CD4-positive, CD25-positive, alpha-beta regulatory T cell (primary cell): ENCODE measurements around the gene ARHGAP6. TPM values are rescaled to one million over a fixed set of nuclear protein-coding genes. Genes with fewer than 3 reads are reported as not detected.
"Not testable (repeated sequence)": the region's sequence is repeated elsewhere in the genome, so short reads cannot be mapped to it uniquely, and the experiment has no call there.

Experiments
- ATAC-seq, 2 donors: fragments of 150-1000 bp; cut with Tn5 transposase; one replicate each; pipeline ENCODE4 v1.10.0; 2021; ENCODE audit warnings: low read depth in 2 of 2, moderate number of reproducible peaks in 2 of 2, moderate library complexity in 1 of 2
- DNase-seq, 3 donors: peaks; one replicate each; pipeline versions ENCODE4 v3.0.0 to v3.0.0-alpha.2; 2012 to 2022; ENCODE audit warnings: mixed read lengths in 1 of 3
- H3K27ac ChIP-seq: one replicate; pipeline ENCODE4 v1.7.0; 2013; ENCODE audit warnings: mild to moderate bottlenecking, low read length; ENCODE audit not compliant: insufficient read depth, poor library complexity, severe bottlenecking
- H3K27me3 ChIP-seq: one replicate; pipeline ENCODE4 v1.7.0; 2013; ENCODE audit warnings: low read length; ENCODE audit not compliant: control insufficient read depth, insufficient read depth
- H3K36me3 ChIP-seq: one replicate; pipeline ENCODE4 v1.7.0; 2013; ENCODE audit warnings: mild to moderate bottlenecking, low read length, moderate library complexity; ENCODE audit not compliant: control insufficient read depth, insufficient read depth
- H3K4me1 ChIP-seq: 2 replicates; pipeline ENCODE4 v1.7.0; 2013; ENCODE audit warnings: mild to moderate bottlenecking, low read length; ENCODE audit not compliant: insufficient read depth, control insufficient read depth, poor library complexity, severe bottlenecking
- H3K4me3 ChIP-seq: one replicate; pipeline ENCODE4 v1.7.0; 2013; ENCODE audit warnings: low read depth, mild to moderate bottlenecking, low read length, moderate library complexity
- H3K9me3 ChIP-seq, 2 experiments: 1 replicate in 1 of 2; 2 replicates in 1 of 2; pipeline ENCODE4 v1.7.0; 2013; ENCODE audit warnings: low read length in 2 of 2, mild to moderate bottlenecking in 1 of 2, moderate library complexity in 1 of 2; ENCODE audit not compliant: control insufficient read depth in 2 of 2
- H3K27ac Mint-ChIP-seq, 3 donors: one replicate each; pipeline ENCODE4 v1.8.0; 2020 to 2022; ENCODE audit warnings: mild to moderate bottlenecking in 3 of 3, mixed read lengths in 3 of 3, moderate library complexity in 2 of 3
- H3K27me3 Mint-ChIP-seq: one replicate; pipeline ENCODE4 v1.8.0; 2022; ENCODE audit warnings: mild to moderate bottlenecking, mixed read lengths
- H3K36me3 Mint-ChIP-seq: one replicate; pipeline ENCODE4 v1.8.0; 2020; ENCODE audit warnings: mixed read lengths
- H3K4me1 Mint-ChIP-seq, 4 donors: one replicate each; pipeline ENCODE4 v1.8.0; 2020 to 2022; ENCODE audit warnings: mixed read lengths in 4 of 4, mild to moderate bottlenecking in 1 of 4
- H3K4me3 Mint-ChIP-seq, 4 donors: one replicate each; pipeline ENCODE4 v1.8.0; 2020 to 2022; ENCODE audit warnings: mild to moderate bottlenecking in 4 of 4, mixed read lengths in 4 of 4, moderate library complexity in 3 of 4
- H3K9me3 Mint-ChIP-seq, 7 donors: one replicate each; pipeline ENCODE4 v1.8.0; 2020 to 2022; ENCODE audit warnings: mixed read lengths in 7 of 7, mild to moderate bottlenecking in 3 of 7, moderate library complexity in 2 of 7
- polyA plus RNA-seq, 4 donors: library from polyadenylated mRNA; unstranded; fragments of 300-500 nt; fragmentation: Illumina TruSeq; gene quantifications; one replicate each; pipeline ENCODE4 v1.2.3, GENCODE V29; 2021
- total RNA-seq: library from RNA; stranded (reverse); gene quantifications from one replicate; pipeline ENCODE4 v1.2.3, GENCODE V29; 2022

Gene ARHGAP6
- total and polyA plus RNA-seq, 5 donors from 2014 or later = 1.8 TPM; not detected in 4

DNA sequence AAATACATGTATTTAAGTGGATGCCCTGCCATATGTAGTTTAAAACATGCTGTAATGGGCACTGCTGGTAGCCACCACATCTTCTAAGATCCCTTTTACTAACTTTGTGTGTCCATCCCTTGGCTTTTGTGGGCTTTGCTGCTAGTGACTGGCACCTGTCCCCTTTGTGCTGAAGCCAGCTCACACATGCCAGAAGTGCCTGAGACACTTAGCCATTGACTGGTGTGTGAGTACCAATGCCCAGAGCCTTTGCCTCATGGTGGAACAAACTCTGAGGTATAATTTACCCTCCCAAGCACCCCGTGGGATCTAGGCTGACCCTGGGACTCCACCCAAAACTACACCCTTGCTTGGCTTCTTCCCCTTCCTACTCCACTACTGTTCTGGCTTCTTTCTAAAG is 33.0 kb downstream of the ARHGAP6 start:
- Mint-ChIP-seq H3K36me3 (no peaks in the 10 kb centered on the region), H3K4me3 (no peak overlapping the region), H3K4me1 (no peaks in the 10 kb centered on the region), H3K27me3 (peaks cover 5% of the 10 kb centered on the region), H3K9me3 (peaks cover 0 to 1% (median 0%) of the 10 kb centered on the region in 7 donors), H3K27ac (no peak overlapping the region)
- Histone ChIP-seq H3K4me1 (no peaks in the 10 kb centered on the region), H3K4me3 (no peak overlapping the region), H3K27me3 (no peaks in the 10 kb centered on the region), H3K9me3 (no peaks in the 10 kb centered on the region), H3K36me3 (no peaks in the 10 kb centered on the region), H3K27ac (no peak overlapping the region)
- DNase-seq (no peak), ATAC-seq (no peak)

DNA sequence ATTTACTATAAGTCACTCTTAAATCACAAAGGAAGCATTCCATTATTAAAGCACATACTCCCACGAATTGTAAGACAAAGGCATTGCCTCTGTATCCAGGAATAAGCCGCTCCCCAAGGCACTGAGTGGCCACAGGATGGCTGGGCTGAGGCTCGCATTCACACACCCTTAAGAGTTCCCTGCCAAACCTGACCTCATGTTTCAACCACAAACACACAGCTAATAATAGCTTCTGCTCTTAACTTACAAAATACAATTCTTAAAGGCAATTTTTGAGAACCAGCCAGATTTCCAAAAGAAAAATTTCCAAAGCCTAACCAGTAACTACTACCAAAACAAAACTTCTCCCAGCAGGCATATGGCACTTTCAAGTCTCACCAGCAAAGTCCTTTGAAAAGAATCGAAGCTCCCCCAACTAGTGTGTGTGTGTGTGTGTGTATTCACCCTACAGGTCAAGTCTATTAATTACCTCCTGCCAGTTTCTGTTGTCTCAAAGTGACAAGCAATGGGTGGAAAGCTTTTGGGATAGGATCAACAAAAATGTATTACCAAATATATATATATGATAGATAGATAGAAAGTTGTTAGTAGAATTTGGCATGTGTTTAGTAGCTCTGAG is 36.0 kb downstream of the ARHGAP6 start:
- H3K4me3 ChIP-seq = no peak overlapping the region
- H3K9me3 ChIP-seq = peaks cover 0 to 3% of the 10 kb centered on the region in 2 experiments
- H3K27ac Mint-ChIP-seq = no peak overlapping the region
- H3K4me1 Mint-ChIP-seq = no peaks in the 10 kb centered on the region
- H3K4me3 Mint-ChIP-seq = no peak overlapping the region
- no peaks in the 10 kb centered on the region for H3K27me3 ChIP-seq
- H3K27me3 Mint-ChIP-seq = peaks cover 5% of the 10 kb centered on the region
- H3K36me3 Mint-ChIP-seq = no peaks in the 10 kb centered on the region
- no peak for ATAC-seq
- no peaks in the 10 kb centered on the region for H3K4me1 ChIP-seq
- H3K36me3 ChIP-seq = no peaks in the 10 kb centered on the region
- no peak for DNase-seq
- H3K9me3 Mint-ChIP-seq = peaks cover 0 to 5% (median 0%) of the 10 kb centered on the region in 7 donors
- no peak overlapping the region for H3K27ac ChIP-seq

DNA sequence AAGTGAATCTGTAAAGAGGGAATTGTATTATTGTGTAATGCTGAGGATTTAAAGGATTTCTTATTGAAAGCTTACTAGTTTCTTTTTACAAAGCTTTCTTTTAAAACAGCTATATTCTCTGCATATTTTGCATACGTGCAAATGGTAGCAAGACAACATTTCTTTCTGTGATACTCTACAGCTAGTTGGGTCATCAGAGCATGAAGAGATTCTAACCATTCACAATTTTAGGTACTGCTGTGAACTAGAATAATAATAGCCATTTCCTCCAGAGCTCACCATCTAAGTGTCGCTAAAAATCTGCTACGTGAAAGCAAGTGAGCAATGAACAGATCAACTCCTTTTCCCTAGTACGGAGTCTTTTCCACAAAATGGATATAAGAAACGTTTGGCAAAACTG is 37.3 kb downstream of the ARHGAP6 start:
- DNase-seq (no peak), ATAC-seq (no peak)
- Histone ChIP-seq H3K27ac (no peak overlapping the region), H3K36me3 (no peaks in the 10 kb centered on the region), H3K4me1 (no peaks in the 10 kb centered on the region), H3K27me3 (no peaks in the 10 kb centered on the region), H3K9me3 (peaks cover 0 to 3% of the 10 kb centered on the region in 2 experiments), H3K4me3 (no peak overlapping the region)
- Mint-ChIP-seq H3K27ac (no peak overlapping the region), H3K36me3 (no peaks in the 10 kb centered on the region), H3K27me3 (peaks cover 5% of the 10 kb centered on the region), H3K4me3 (no peak overlapping the region), H3K9me3 (peaks cover 0 to 8% (median 4%) of the 10 kb centered on the region in 7 donors), H3K4me1 (no peaks in the 10 kb centered on the region)

DNA sequence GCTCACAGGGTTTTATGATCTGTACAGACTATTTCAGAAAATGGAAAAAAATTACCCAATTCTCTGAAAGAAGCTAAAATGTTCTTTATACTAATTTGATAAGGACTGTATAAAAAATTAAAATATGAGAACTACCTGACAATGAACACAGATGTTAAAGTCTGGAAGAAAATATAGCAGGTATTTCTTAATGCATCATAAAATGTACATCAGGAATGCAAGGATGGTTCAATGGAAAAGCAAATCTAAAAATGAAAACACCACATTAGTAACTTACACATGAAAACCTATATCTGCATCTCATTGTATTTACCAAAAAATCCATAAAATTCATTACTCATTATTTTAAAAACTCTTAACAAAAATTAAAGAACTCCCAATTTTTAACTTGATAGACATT is 39.4 kb downstream of the ARHGAP6 start:
- H3K4me3 ChIP-seq = no peak overlapping the region
- no peak overlapping the region for H3K4me3 Mint-ChIP-seq
- H3K9me3 ChIP-seq = peaks cover 0 to 3% of the 10 kb centered on the region in 2 experiments
- no peak overlapping the region for H3K27ac ChIP-seq
- no peaks in the 10 kb centered on the region for H3K36me3 ChIP-seq
- H3K27me3 Mint-ChIP-seq = no peaks in the 10 kb centered on the region
- no peaks in the 10 kb centered on the region for H3K36me3 Mint-ChIP-seq
- peaks cover 0 to 8% (median 4%) of the 10 kb centered on the region in 7 donors for H3K9me3 Mint-ChIP-seq
- DNase-seq (no peak), ATAC-seq (no peak)
- no peaks in the 10 kb centered on the region for H3K4me1 ChIP-seq
- no peak overlapping the region for H3K27ac Mint-ChIP-seq
- no peaks in the 10 kb centered on the region for H3K27me3 ChIP-seq
- H3K4me1 Mint-ChIP-seq = no peaks in the 10 kb centered on the region

DNA sequence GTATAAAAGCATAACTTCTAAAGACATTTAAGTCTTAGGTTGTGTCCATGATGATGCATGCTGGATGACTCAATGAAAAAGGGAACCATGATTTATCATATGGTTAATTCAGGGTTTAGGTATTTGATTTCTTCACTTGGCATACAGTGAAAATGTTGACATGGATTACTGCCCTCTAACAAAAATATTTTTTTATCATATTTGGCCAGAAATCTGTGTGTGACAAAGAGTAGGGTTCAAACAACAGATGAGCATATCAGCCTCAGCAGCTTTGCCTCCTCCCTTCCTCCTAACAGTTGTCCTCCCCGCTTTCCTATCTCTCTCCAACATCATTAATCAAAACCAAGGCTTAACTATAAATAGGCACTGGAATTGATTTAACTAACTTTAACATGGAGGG is 46.3 kb downstream of the ARHGAP6 start:
- Mint-ChIP-seq H3K4me3 (no peak overlapping the region), H3K4me1 (no peaks in the 10 kb centered on the region), H3K27me3 (peaks cover 11% of the 10 kb centered on the region), H3K27ac (no peak overlapping the region), H3K9me3 (peaks cover 0 to 10% (median 2%) of the 10 kb centered on the region in 7 donors), H3K36me3 (no peaks in the 10 kb centered on the region)
- ATAC-seq (no peak), DNase-seq (no peak)
- H3K27me3 ChIP-seq = no peaks in the 10 kb centered on the region
- H3K4me1 ChIP-seq = no peaks in the 10 kb centered on the region
- no peak overlapping the region for H3K4me3 ChIP-seq
- H3K27ac ChIP-seq = no peak overlapping the region
- no peaks in the 10 kb centered on the region for H3K9me3 ChIP-seq
- H3K36me3 ChIP-seq = no peaks in the 10 kb centered on the region

DNA sequence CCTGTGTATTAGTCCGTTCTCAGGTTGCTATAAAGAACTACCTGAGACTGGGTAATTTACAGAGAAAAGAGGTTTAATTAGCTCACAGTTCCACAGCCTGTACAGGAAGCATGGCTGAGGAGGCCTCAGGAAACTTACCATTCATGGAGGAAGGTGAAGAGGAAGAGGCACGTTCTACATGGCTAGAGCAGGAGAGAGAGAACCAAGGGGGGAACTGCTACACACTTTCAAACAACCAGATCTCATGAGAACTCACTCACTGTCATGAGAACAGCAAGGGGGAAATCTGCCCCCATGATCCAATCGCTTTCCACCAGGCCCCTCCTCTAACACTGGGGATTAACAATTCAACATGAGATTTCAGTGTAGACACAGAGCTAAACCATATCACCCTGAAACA is 51.5 kb downstream of the ARHGAP6 start:
- H3K9me3 ChIP-seq, H3K4me1 ChIP-seq, H3K9me3 Mint-ChIP-seq, H3K27ac ChIP-seq, H3K27me3 ChIP-seq, H3K36me3 ChIP-seq, ATAC-seq, H3K27me3 Mint-ChIP-seq, H3K4me3 ChIP-seq, H3K4me1 Mint-ChIP-seq, H3K4me3 Mint-ChIP-seq, H3K27ac Mint-ChIP-seq, DNase-seq, H3K36me3 Mint-ChIP-seq: not testable (repeated sequence)

DNA sequence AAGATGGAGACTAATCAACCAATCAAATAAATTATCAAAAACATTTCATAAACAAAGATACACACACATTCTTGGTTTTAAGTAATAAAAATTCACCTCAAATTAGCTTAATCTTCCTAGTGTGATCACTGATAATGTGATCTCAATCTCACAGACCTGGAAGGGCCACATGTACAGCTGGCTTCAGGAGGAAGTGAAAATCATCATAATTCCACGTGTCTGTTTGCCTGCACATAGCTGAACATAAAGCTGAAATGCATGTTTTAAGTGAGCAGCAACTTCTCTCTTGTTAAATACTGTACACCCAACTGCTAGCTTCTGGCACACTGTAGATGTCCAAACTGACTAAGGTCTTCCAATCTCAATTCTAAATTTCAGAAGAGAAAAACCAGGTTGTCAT is 53.8 kb downstream of the ARHGAP6 start:
- Histone ChIP-seq H3K27ac (no peak overlapping the region), H3K27me3 (no peaks in the 10 kb centered on the region), H3K36me3 (no peaks in the 10 kb centered on the region), H3K4me1 (no peaks in the 10 kb centered on the region), H3K4me3 (no peak overlapping the region), H3K9me3 (no peaks in the 10 kb centered on the region)
- DNase-seq (no peak), ATAC-seq (no peak)
- no peaks in the 10 kb centered on the region for H3K36me3 Mint-ChIP-seq
- H3K9me3 Mint-ChIP-seq = peaks cover 0 to 5% (median 0%) of the 10 kb centered on the region in 7 donors
- H3K27me3 Mint-ChIP-seq = peaks cover 5% of the 10 kb centered on the region
- no peak overlapping the region for H3K4me3 Mint-ChIP-seq
- no peak overlapping the region for H3K27ac Mint-ChIP-seq
- H3K4me1 Mint-ChIP-seq = no peaks in the 10 kb centered on the region

DNA sequence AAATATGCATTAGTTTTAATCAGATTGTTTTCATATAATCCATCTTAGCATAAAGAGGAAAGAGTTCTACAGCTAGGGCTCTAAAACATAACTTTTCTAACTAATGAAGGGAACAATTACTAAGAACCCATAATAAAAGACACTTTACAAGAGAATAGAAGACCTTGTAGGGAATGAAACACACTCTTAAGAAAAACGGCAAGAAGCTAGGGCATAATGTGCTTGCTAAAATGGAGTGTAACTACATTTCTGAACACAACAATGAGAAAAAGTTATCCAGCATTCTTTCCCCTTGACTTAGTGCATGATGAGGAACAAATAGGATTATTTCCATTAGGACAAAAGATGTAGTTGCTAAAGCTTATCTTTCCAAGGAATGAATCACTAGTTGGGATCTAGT is 54.6 kb downstream of the ARHGAP6 start:
- H3K9me3 ChIP-seq = no peaks in the 10 kb centered on the region
- H3K36me3 Mint-ChIP-seq = no peaks in the 10 kb centered on the region
- no peak overlapping the region for H3K27ac ChIP-seq
- H3K4me1 Mint-ChIP-seq = peaks cover 0 to 2% (median 0%) of the 10 kb centered on the region in 4 donors
- ATAC-seq (no peak), DNase-seq (no peak)
- no peaks in the 10 kb centered on the region for H3K36me3 ChIP-seq
- no peak overlapping the region for H3K4me3 ChIP-seq
- H3K9me3 Mint-ChIP-seq = peaks cover 0 to 5% (median 0%) of the 10 kb centered on the region in 7 donors
- H3K27ac Mint-ChIP-seq = no peak overlapping the region
- H3K27me3 ChIP-seq = no peaks in the 10 kb centered on the region
- H3K27me3 Mint-ChIP-seq = peaks cover under 1% of the 10 kb centered on the region
- no peaks in the 10 kb centered on the region for H3K4me1 ChIP-seq
- no peak overlapping the region for H3K4me3 Mint-ChIP-seq
